H1 (cell line): ENCODE results near the gene KLHL24.

Experiments
- BCL11A ChIP-seq, 2 experiments: IDR thresholded peaks; one replicate each; pipeline ENCODE4 v1.6.1; 2011; ENCODE audit warnings: low read depth in 2 of 2, low read length in 2 of 2, mild to moderate bottlenecking in 2 of 2
- CBX8 ChIP-seq: fragments of 300-800, 300-1000 bp; sonication (generic); IDR thresholded peaks from 2 replicates; pipeline ENCODE4 v1.7.1; 2016; ENCODE audit warnings: low read depth, low read length, borderline replicate concordance
- EGR1 ChIP-seq: IDR thresholded peaks from 2 replicates; pipeline ENCODE4 v1.6.1; 2011; ENCODE audit warnings: low read depth, low read length, borderline replicate concordance
- MAFK ChIP-seq: IDR thresholded peaks from 2 replicates; pipeline ENCODE4 v1.6.1; 2012; ENCODE audit warnings: low read depth, mild to moderate bottlenecking, improper control_type of control experiment, low read length
- RXRA ChIP-seq: IDR thresholded peaks from 2 replicates; pipeline ENCODE4 v1.6.1; 2011; ENCODE audit warnings: low read depth, mild to moderate bottlenecking, low read length, moderate library complexity; ENCODE audit not compliant: insufficient read depth
- SP1 ChIP-seq: IDR thresholded peaks from 2 replicates; pipeline ENCODE4 v1.6.1; 2011; ENCODE audit warnings: low read depth, low read length
- USF2 ChIP-seq: IDR thresholded peaks from 2 replicates; pipeline ENCODE4 v1.6.1; 2011; ENCODE audit warnings: low read length, improper control_type of control experiment
- TF ChIP-seq, protein P1 (sequence below): IDR thresholded peaks from 2 replicates; pipeline ENCODE4 v1.6.1; 2012; ENCODE audit warnings: low read length, inconsistent platforms

GRCh38 chr3:183699238-183699947 lies 64.0 kb downstream of the KLHL24 start:
- TF ChIP-seq RXRA (no peak), BCL11A (IDR thresholded peaks at IDR 0.05; ENCODE audit: low read depth in 2 of 2, low read length in 2 of 2) (no peak), SP1 (no peak), USF2 (no peak), EGR1 (no peak), MAFK (no peak), CBX8 (no peak)
- TF ChIP-seq, protein P1, sequence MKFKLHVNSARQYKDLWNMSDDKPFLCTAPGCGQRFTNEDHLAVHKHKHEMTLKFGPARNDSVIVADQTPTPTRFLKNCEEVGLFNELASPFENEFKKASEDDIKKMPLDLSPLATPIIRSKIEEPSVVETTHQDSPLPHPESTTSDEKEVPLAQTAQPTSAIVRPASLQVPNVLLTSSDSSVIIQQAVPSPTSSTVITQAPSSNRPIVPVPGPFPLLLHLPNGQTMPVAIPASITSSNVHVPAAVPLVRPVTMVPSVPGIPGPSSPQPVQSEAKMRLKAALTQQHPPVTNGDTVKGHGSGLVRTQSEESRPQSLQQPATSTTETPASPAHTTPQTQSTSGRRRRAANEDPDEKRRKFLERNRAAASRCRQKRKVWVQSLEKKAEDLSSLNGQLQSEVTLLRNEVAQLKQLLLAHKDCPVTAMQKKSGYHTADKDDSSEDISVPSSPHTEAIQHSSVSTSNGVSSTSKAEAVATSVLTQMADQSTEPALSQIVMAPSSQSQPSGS: no peak
